Activated CD8-positive, alpha-beta memory T cell treated with anti-CD3 and anti-CD28 coated beads for 4 hours (primary cell): ENCODE results near the gene OIT3.

Experiments
- DNase-seq, 2 donors: peaks; one replicate each; pipeline ENCODE4 v3.0.0-alpha.2; 2020; ENCODE audit warnings: low read depth in 2 of 2

Gene OIT3

GRCh38 chr10:72952189-72952588 is 58.6 kb downstream of the OIT3 start:
- no peak for DNase-seq

GRCh38 chr10:72952642-72953158 is 59.2 kb downstream of the OIT3 start:
- no peak for DNase-seq

GRCh38 chr10:72953687-72954086 is 60.1 kb downstream of the OIT3 start:
- DNase-seq: no peak

GRCh38 chr10:72954230-72954595 is 60.7 kb downstream of the OIT3 start:
- DNase-seq: no peak

GRCh38 chr10:72954596-72955554 is 61.3 kb downstream of the OIT3 start, which contains the start of gene PLA2G12B:
TSS of gene PLA2G12B (minus strand) at chr10:72954806. CDS start at chr10:72954685, 121 bp downstream.
- no peak for DNase-seq

GRCh38 chr10:72956001-72956400 is 62.5 kb downstream of the OIT3 start:
- no peak for DNase-seq

GRCh38 chr10:72976886-72977285 is 83.3 kb downstream of the OIT3 start:
- no peak for DNase-seq

- no peak for DNase-seq
These were observed 86.2 kb downstream of the OIT3 start for GRCh38 chr10:72979709-72980108.

GRCh38 chr10:72980348-72980747 is 86.8 kb downstream of the OIT3 start:
- no peak for DNase-seq

GRCh38 chr10:72981028-72981881 is 87.7 kb downstream of the OIT3 start:
- DNase-seq: no peak

- no peak for DNase-seq
These were observed 88.5 kb downstream of the OIT3 start for GRCh38 chr10:72981882-72982529.
